ENCODE results near the gene CENPB. TPM values are rescaled to one million over a fixed set of nuclear protein-coding genes. Genes with fewer than 3 reads are reported as not detected.
A peak's percentile ranks its signal among the peaks of the same experiment; 100 is the strongest.

The CENPB gene
- total RNA-seq, 6 donors from 2014 or later = 56.6 to 125 (median 89.7) TPM

DNA sequence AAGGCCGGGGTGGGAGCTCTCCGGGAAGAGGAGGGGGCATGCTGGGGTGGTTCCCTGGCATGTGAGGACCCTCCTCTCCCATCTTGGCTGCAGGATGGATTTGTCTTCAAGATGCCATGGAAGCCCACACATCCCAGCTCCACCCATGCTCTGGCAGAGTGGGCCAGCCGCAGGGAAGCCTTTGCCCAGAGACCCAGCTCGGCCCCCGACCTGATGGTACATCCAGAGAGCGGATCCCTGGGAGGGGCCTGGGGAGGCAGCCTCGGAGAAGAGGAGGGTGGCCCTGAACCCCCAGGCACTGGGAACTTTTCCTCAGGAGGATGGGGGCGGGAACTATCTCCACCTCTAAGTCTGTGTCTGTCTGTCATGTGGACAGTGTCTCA, 14.3 kb upstream of the CENPB start:
- Histone ChIP-seq H3K27me3 (no peaks in the 10 kb centered on the region), H3K36me3 (peaks cover 4 to 72% (median 65%) of the 10 kb centered on the region in 4 donors), H3K27ac (peak overlapping the region; percentile 13 to 98 (median 96)), H3K4me1 (peaks cover 78 to 97% (median 89%) of the 10 kb centered on the region in 4 donors), H3K4me3 (no peak overlapping the region), H3K9me3 (no peaks in the 10 kb centered on the region)
- ATAC-seq (ENCODE audit: low FRiP score in 2 of 2) (no peak), DNase-seq (peak in 1 of 2 donors; percentile 60)
- 90 to 93% methylated on average over 5 to 8 of the region's 8 CpGs for WGBS, 2 donors
- no peak for TF ChIP-seq POLR2A (IDR thresholded peaks at IDR 0.05)
- no peak for TF ChIP-seq POLR2AphosphoS5 (IDR thresholded peaks at IDR 0.05)
- TF ChIP-seq, protein P1, sequence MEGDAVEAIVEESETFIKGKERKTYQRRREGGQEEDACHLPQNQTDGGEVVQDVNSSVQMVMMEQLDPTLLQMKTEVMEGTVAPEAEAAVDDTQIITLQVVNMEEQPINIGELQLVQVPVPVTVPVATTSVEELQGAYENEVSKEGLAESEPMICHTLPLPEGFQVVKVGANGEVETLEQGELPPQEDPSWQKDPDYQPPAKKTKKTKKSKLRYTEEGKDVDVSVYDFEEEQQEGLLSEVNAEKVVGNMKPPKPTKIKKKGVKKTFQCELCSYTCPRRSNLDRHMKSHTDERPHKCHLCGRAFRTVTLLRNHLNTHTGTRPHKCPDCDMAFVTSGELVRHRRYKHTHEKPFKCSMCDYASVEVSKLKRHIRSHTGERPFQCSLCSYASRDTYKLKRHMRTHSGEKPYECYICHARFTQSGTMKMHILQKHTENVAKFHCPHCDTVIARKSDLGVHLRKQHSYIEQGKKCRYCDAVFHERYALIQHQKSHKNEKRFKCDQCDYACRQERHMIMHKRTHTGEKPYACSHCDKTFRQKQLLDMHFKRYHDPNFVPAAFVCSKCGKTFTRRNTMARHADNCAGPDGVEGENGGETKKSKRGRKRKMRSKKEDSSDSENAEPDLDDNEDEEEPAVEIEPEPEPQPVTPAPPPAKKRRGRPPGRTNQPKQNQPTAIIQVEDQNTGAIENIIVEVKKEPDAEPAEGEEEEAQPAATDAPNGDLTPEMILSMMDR (IDR thresholded peaks at IDR 0.05) = no peak
- TF ChIP-seq EP300 (IDR thresholded peaks at IDR 0.05) = no peak

DNA sequence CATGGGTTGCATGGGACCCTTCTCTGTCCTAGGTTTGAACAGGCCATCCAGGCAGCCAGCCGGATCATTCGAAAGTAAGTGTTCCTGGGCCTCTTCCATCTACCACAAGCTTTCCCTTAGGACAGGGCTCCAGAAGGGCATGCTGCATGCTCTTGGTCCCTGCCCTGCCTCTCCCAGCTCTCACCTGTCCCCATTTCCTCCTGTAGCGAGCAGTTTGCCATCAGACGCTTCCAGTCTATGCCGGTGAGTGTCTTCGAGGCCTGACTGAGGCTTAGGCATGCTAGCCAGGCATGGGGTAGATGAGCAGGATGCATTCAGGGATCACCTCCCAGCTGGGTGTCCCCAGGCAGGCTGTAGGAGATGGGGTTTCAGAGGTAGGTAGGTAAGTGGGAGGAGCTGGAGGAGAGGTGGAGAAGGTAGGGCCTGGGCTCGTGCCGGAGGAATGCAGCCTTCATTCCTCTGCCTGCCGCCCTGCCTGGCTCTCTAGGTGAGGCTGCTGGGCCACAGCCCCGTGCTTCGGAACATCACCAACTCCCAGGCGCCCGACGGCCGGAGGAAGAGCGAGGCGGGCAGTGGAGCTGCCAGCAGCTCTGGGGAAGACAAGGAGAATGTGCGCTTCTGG, 13.8 kb upstream of the CENPB start:
- TF ChIP-seq POLR2A (IDR thresholded peaks at IDR 0.05) = no peak
- no peak for TF ChIP-seq EP300 (IDR thresholded peaks at IDR 0.05)
- no peak for TF ChIP-seq POLR2AphosphoS5 (IDR thresholded peaks at IDR 0.05)
- TF ChIP-seq, protein P1 (IDR thresholded peaks at IDR 0.05) = no peak
- DNase-seq (no peak), ATAC-seq (ENCODE audit: low FRiP score in 2 of 2) (no peak)
- Histone ChIP-seq H3K9me3 (no peaks in the 10 kb centered on the region), H3K4me3 (no peak overlapping the region), H3K27ac (peak overlapping the region; percentile 13 to 98 (median 96)), H3K4me1 (peaks cover 76 to 95% (median 86%) of the 10 kb centered on the region in 4 donors), H3K36me3 (peaks cover 4 to 67% (median 61%) of the 10 kb centered on the region in 4 donors), H3K27me3 (no peaks in the 10 kb centered on the region)
- WGBS, 2 donors = 76 to 85% methylated on average over 15 to 18 of the region's 18 CpGs

DNA sequence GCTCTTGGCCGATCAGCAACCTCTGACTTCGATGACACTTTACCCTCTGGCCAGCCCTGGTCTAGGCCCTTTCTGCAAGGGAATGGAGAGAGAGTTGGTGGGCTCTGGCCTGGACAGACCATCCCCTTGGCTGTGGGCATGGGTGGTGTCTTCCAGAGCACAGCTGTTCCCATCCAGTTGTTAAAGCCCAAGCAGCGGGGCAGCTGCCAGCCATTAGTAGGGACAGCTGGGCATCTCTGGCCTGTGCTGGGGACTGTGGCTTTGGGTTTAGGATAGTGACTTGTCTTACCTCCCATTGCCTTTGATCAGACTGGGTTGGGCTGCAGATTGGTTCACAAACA, 12.3 kb upstream of the CENPB start:
- H3K36me3 ChIP-seq = peaks cover 4 to 52% (median 46%) of the 10 kb centered on the region in 4 donors
- 60 to 91% methylated on average over 2 to 3 of the region's 3 CpGs for WGBS, 2 donors

DNA sequence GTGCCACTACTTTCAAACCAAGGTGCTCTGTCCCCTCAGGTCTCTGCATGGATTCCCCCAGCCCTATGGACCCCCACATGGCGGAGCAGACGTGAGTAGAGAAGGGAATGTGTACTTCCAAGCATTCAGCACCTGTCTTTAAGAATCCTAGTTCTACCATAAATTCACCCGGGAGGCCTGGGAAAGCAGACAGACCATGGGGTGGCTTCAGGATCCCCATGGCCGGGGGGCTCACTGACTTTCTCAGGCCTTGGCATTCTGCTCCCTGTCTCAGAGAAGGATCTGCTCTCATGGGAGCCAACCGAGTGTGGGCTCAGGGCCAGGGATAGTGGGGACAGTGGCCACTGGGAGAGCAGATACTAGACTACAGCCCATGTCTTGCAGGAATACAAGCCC, 11.8 kb upstream of the CENPB start:
- H3K36me3 ChIP-seq = peaks cover 4 to 47% (median 41%) of the 10 kb centered on the region in 4 donors
- no peak for ATAC-seq (ENCODE audit: low FRiP score in 2 of 2)

More for the DNA sequence above, 12.3 kb upstream of the CENPB start:
- TF ChIP-seq EP300 (IDR thresholded peaks at IDR 0.05) (no peak), POLR2AphosphoS5 (IDR thresholded peaks at IDR 0.05) (no peak), POLR2A (IDR thresholded peaks at IDR 0.05) (no peak)
- TF ChIP-seq, protein P1 (IDR thresholded peaks at IDR 0.05) = no peak
- Histone ChIP-seq H3K9me3 (no peaks in the 10 kb centered on the region), H3K27me3 (no peaks in the 10 kb centered on the region), H3K27ac (peak overlapping the region; percentile 94 to 98 (median 96)), H3K4me1 (peaks cover 70 to 88% (median 79%) of the 10 kb centered on the region in 4 donors), H3K4me3 (peak overlapping the region in 1 of 4 donors; percentile 96)
- ATAC-seq (ENCODE audit: low FRiP score in 2 of 2) (no peak), DNase-seq (no peak)

DNA sequence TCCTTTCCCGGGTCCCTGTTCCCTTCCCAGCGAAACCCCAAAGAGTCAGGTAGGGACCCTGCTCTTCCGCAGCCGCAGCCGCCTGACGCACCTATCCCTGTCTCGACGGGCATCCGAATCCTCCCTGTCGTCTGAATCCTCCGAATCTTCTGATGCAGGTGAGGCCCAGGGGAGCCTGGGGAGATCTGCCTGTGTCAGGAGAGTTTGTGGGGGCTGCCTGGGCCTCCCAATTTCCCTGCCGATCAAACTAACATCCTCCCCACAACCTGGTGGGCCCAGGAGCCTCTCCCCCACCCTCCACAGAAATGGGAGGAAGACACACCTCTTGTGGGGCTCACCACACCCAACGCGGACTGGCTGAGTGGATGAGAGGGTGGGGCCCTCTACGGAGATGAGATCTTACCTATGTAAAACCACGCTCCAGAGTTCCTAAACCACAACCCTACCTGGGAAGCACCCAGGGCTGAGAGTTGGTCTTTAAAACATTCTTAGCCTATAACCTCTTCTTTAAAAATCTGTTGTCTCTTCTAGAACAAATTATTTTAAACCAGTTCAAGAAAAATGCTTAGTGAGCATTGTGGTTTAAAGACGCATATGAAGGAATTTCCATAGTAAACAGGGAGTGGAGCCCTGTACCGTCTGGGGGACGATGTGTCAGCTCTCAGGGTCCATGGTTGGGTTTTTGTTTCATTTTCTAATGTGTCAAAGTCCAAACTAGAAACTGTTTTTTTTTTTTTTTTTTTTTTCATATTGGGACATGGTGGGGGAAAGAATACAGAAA, 11.2 kb upstream of the CENPB start:
- WGBS, 2 donors = 50 to 58% methylated on average over 19 of the region's 19 CpGs
- DNase-seq (peak in 1 of 2 donors; percentile 38), ATAC-seq (ENCODE audit: low FRiP score in 2 of 2) (no peak)
- H3K27ac ChIP-seq = peak overlapping the region; percentile 94 to 98 (median 96)
- no peaks in the 10 kb centered on the region for H3K27me3 ChIP-seq
- TF ChIP-seq POLR2AphosphoS5 (IDR thresholded peaks at IDR 0.05) (no peak), POLR2A (IDR thresholded peaks at IDR 0.05) (peak in 1 of 4 donors; percentile 26), EP300 (IDR thresholded peaks at IDR 0.05) (no peak)
- TF ChIP-seq, protein P1 (IDR thresholded peaks at IDR 0.05) = no peak
- H3K4me3 ChIP-seq = peak overlapping the region; percentile 27 to 96 (median 84)
- H3K9me3 ChIP-seq = no peaks in the 10 kb centered on the region
- peaks cover 0 to 42% (median 35%) of the 10 kb centered on the region in 4 donors for H3K36me3 ChIP-seq
- H3K4me1 ChIP-seq = peaks cover 62 to 77% (median 69%) of the 10 kb centered on the region in 4 donors

More for the DNA sequence above, 11.8 kb upstream of the CENPB start:
- Histone ChIP-seq H3K27me3 (no peaks in the 10 kb centered on the region), H3K4me3 (peak overlapping the region in 2 of 4 donors; percentile 88 to 96), H3K4me1 (peaks cover 67 to 83% (median 74%) of the 10 kb centered on the region in 4 donors), H3K9me3 (no peaks in the 10 kb centered on the region), H3K27ac (peak overlapping the region; percentile 94 to 98 (median 96))
- DNase-seq = no peak
- WGBS, 2 donors = 57 to 71% methylated on average over 4 to 5 of the region's 5 CpGs
- TF ChIP-seq POLR2AphosphoS5 (IDR thresholded peaks at IDR 0.05) (no peak), EP300 (IDR thresholded peaks at IDR 0.05) (no peak)
